Fibroblast of skin of abdomen (primary cell): ENCODE data around the gene PLCG2.

Experiments used
- DNase-seq: peaks from one replicate; pipeline ENCODE4 v3.0.0-alpha.2; 2013

Gene PLCG2

GRCh38 chr16:81881228-81881627 is 102.1 kb downstream of the PLCG2 start:
- no peak for DNase-seq

DNA sequence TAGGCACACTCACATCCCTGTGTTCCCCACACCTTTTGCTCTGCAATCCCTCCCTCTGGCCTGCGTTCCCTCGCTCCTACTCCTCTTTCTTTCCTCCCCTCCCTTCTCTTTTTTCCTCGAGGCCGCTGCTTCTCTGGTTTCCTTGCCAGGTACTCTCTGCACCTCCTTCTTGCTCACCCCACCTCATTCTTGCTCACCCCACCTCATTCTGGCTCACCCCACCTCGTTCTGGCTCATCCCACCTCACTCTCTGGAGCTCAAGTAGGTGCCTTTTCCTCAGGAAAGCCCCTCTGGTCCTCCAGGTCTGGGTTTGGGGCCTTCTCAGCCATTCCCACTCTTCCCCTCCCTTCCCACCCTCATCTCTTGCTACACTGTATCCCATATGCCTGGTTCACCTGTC is 103.5 kb downstream of the PLCG2 start:
- DNase-seq, result no peak

- DNase-seq, result no peak
These were observed 104.1 kb downstream of the PLCG2 start for GRCh38 chr16:81883235-81883634.

DNA sequence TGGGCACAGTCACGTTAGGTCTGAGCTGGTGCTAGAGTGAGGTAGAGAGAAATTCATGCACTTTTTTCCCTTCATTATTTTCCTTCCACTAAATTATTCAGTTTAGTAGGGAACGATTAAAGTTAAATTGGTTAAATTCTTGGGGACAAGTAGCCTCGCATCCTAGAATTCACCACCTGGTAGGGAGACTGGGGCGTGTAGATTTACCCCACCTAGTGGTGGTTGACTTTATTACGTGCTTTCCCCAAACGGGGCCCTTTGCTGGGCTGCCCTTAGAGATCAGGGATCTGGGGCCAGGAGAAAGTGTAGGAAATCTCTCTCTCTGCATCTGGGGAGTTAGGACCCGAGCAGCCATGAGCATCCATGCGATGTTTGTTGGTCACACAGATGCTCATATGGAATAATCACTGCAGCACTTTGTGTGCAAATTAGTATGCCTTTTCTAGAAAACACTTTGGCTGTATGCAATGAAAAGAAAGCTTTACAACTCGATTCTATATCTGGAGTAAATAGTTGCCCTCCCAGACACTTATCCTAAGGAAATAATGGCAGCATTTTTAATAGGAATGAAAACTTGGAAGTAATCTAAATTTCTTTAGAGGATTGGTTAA is 107.0 kb downstream of the PLCG2 start:
- peak; percentile 17 for DNase-seq

DNA sequence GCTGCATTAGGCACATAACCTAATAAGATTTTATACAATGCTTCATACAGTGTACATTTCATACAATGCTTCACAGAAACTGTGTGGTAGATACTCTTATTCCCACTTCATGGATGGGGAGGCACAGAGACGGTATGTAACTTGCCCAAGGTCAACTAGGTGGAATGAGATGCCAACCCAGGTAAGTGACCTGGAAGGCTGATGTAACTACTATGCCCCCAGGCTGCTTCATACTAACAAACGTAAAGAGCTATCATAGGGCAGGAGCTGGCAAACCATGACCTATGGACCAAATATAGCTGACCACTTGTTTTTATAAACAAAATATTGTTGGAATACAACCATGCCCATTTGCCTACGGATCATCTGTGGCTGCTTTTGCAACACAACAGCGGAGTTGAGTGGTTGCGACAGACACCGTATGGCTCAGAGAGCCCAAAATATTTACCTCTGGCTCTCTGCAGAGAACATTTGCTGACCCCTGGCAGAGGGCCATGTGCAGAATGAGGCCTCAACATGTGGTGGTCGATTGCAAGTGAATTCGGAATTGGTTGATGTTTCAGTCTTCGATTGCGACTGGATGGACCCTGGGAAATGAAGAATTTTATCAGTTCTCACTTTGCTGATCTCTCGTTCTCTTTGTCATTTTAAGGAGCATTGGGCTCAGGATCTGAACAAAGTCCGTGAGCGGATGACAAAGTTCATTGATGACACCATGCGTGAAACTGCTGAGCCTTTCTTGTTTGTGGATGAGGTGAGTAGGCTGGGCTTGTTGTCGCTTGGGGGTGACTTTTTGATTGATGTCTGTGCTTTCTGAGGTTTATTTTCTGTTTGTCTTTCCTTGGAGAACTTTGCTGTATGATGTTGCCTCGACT is 109.7 kb downstream of the PLCG2 start:
- DNase-seq, result no peak

DNA sequence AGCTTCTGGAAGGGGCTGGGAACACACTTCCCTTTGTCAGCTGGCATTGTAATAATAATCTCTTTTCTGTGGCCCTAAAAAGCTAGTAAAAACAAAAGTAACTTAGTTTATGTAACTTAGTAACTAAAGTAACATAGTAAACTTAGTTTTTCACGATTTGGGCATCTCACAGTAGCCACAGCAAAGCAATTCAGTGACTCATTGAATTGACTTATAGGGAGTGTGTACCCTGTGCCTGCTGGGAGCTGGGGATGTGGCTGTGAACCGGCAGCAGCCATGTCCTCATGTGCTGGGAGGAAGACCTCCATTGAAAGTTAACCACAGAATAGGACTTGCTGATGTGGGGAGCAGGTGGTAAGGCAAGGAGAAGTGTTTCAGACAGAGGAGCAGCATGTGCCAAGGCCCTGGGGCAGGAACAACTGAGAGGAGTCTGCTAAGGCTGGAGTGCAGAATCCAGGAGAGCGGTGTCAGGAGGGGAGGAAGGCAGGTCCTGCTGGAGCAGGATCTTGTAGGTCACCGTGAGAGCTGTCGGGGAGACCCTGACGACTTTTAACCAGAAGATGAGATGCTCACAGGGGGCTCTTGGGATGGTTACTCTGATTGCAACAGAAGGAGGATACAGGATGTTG is 112.8 kb downstream of the PLCG2 start:
- no peak for DNase-seq

DNA sequence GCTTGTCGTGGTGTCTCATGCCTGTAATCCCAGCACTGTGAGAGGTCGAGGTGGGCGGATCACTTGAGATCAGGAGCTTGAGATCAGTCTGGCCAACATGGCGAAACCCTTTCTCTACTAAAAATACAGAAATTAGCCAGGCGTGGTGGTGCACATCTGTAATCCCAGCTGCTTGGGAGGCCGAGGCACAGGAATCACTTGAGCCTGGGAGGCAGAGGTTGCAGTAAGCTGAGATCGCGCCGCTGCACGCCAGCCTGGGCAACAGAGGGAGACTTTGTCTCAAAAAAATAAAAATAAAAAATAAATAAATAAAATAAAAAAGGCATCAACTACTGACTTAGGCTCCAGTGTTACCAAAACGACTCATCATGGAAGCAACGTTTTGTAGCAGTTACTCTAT is 115.5 kb downstream of the PLCG2 start:
- DNase-seq, result no peak

DNA sequence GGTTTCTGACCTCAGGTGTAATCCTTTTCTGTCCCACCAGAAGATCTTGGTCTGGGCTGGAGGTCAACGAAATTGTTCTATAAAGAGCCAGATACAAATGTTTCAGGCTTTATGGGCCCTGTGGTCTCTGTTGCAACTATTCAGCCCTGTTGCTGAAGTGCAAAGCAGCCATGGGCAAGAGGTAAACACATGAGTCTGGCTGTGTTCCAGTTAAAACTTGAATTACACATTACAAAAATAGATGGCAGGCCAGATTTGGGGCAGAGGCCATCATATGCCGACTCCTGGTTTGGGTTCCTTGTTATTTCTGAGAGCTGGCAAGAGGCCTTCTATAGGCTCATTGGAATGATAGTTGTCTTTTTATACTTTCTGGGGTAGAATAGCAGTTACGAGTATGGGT is 117.8 kb downstream of the PLCG2 start:
- no peak for DNase-seq

DNA sequence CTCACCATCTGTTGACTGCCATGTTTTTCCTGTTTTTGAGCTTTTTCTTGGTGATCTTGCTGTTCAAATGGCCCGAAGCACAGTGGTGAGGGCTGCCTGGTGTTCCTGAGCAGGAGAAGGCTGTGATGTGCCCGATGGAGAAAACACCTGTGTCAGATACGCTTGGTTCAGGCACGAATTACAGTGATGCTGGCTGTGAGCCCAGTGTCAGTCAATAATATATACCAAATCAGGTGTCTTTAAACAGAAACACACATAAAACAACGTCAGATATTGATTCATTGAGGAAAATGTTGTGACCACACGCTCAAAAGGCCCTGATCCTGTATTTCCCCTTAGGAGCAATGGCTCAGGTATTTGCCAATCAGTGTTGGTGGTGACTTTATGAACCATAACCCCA is 120.5 kb downstream of the PLCG2 start:
- DNase-seq, result no peak

DNA sequence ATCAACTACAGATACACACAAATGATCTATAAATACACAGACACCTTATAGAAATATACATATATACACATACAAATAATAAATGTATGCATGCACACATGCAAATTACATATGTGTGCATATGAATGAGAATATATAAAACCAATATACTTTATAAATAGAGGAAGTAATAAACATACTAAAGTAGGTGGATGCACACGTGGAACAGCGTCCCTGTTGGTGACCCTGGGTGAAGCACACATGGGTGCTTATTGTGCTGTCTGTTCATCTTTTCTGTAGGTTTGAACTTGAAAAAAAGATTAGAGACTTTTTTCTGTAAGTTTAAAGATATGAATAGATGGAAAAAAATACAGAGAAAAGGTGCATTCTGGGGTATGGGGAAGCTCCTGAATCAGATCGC is 120.9 kb downstream of the PLCG2 start:
- no peak for DNase-seq

DNA sequence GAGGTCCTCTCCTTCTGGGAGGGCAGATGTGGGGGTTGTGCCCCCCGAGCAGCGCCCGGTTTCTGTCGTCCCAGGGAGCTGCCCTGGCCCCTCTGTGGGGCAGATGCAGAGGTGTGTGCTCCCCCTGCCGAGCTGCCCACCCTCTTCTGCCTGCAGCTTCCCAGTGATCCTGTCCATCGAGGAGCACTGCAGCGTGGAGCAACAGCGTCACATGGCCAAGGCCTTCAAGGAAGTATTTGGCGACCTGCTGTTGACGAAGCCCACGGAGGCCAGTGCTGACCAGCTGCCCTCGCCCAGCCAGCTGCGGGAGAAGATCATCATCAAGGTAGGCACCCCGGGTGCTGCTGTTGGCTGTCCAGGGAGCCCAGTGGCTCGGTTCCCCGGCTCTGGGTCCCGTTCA is 121.4 kb downstream of the PLCG2 start:
- no peak for DNase-seq

DNA sequence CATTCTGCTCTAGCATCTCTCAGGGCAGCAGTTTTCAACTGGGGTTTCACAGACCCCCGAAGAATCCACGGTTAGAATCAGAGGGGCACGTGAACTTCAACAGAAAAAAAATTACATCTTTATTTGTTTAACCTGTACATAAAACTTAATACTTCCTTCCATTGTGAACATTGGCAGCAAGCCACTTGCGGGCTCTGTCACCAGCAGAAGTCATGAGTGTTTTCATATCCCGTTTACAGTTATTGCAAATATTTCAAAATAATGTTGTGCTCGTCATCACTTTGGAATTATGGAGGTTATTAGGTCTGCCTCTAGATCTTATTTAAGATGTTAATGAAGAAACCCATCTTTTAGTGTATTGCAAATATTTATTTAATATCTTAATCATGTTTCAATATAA is 122.4 kb downstream of the PLCG2 start:
- DNase-seq, result no peak

- DNase-seq, result no peak
These were observed 122.9 kb downstream of the PLCG2 start for GRCh38 chr16:81902025-81902424.

DNA sequence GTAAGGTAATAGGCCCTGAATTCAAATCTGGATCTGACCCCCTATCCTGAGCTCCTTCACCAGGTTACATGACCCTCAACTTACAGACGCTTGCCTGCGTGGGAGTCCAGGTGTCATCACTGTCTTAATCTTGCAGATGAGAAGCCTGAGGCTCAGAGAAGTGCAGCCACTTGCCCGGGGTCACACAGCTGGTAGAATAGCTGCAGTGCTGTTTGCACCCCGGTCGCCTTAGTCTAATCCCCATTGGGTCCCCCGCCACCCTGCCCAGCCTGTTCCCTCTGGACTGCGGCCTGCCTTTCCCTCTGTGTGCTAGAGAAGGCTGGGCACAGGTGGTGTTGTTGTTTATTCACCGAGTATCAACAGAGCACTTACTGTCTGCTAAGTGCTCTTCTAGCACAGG is 125.2 kb downstream of the PLCG2 start:
- DNase-seq, result no peak

- no peak for DNase-seq
These were observed 126.2 kb downstream of the PLCG2 start for GRCh38 chr16:81905277-81905676.

GRCh38 chr16:81907681-81908080 is 128.6 kb downstream of the PLCG2 start:
- no peak for DNase-seq

- no peak for DNase-seq
These were observed 129.6 kb downstream of the PLCG2 start for GRCh38 chr16:81908466-81909262.

- DNase-seq, result no peak
These were observed 131.3 kb downstream of the PLCG2 start for GRCh38 chr16:81910366-81910885.

DNA sequence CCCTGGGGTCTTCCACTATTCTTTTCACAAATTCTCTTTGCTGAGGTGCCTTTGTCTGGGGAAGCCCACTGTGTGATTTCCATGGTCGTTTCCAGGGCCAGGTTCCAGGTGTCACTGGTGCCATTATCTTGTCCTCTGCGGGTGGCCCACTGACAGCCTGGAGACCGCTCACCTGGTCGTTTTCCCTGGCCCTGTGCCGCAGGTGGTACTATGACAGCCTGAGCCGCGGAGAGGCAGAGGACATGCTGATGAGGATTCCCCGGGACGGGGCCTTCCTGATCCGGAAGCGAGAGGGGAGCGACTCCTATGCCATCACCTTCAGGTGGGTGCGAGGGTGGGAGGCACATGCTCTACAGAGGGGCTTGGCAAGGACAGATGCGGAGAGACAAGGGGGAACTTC is 133.3 kb downstream of the PLCG2 start:
- DNase-seq, result no peak

GRCh38 chr16:81913222-81913621 is 134.1 kb downstream of the PLCG2 start:
- DNase-seq, result no peak

- DNase-seq, result no peak
These were observed 138.3 kb downstream of the PLCG2 start for GRCh38 chr16:81917375-81917774.

GRCh38 chr16:81918927-81919326 is 139.8 kb downstream of the PLCG2 start:
- DNase-seq, result no peak

DNA sequence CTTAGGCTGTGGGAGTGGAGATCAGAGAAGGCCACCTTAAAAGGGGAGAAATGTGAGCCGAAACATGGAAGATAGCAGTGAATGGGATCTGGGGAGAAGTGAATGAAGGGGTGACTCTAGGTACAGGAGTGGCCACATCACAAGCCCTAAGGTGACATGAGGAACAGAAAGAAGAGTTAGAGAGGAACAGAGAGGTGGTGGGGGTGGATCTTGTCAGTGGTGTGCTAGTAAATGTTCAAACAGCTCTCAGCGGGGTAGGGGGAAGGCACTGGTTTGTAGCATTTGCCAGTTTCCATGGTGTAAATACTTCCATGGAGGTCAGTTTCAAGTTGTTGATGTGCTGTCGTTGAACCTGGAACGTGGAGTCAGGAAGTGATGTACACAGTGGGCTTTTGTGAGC is 141.4 kb downstream of the PLCG2 start:
- DNase-seq, result no peak
